ENCODE results near the gene ZWILCH. TPM values are rescaled to one million over a fixed set of nuclear protein-coding genes. Genes with fewer than 3 reads are reported as not detected.

Gene ZWILCH
- total and polyA plus RNA-seq, 9 of the 15 experiments (the other 6 are each of a cell fraction or from before 2014, with no cell fraction given), result 32.8 to 94.2 (median 52.1) TPM

- TF ChIP-seq, protein P1, sequence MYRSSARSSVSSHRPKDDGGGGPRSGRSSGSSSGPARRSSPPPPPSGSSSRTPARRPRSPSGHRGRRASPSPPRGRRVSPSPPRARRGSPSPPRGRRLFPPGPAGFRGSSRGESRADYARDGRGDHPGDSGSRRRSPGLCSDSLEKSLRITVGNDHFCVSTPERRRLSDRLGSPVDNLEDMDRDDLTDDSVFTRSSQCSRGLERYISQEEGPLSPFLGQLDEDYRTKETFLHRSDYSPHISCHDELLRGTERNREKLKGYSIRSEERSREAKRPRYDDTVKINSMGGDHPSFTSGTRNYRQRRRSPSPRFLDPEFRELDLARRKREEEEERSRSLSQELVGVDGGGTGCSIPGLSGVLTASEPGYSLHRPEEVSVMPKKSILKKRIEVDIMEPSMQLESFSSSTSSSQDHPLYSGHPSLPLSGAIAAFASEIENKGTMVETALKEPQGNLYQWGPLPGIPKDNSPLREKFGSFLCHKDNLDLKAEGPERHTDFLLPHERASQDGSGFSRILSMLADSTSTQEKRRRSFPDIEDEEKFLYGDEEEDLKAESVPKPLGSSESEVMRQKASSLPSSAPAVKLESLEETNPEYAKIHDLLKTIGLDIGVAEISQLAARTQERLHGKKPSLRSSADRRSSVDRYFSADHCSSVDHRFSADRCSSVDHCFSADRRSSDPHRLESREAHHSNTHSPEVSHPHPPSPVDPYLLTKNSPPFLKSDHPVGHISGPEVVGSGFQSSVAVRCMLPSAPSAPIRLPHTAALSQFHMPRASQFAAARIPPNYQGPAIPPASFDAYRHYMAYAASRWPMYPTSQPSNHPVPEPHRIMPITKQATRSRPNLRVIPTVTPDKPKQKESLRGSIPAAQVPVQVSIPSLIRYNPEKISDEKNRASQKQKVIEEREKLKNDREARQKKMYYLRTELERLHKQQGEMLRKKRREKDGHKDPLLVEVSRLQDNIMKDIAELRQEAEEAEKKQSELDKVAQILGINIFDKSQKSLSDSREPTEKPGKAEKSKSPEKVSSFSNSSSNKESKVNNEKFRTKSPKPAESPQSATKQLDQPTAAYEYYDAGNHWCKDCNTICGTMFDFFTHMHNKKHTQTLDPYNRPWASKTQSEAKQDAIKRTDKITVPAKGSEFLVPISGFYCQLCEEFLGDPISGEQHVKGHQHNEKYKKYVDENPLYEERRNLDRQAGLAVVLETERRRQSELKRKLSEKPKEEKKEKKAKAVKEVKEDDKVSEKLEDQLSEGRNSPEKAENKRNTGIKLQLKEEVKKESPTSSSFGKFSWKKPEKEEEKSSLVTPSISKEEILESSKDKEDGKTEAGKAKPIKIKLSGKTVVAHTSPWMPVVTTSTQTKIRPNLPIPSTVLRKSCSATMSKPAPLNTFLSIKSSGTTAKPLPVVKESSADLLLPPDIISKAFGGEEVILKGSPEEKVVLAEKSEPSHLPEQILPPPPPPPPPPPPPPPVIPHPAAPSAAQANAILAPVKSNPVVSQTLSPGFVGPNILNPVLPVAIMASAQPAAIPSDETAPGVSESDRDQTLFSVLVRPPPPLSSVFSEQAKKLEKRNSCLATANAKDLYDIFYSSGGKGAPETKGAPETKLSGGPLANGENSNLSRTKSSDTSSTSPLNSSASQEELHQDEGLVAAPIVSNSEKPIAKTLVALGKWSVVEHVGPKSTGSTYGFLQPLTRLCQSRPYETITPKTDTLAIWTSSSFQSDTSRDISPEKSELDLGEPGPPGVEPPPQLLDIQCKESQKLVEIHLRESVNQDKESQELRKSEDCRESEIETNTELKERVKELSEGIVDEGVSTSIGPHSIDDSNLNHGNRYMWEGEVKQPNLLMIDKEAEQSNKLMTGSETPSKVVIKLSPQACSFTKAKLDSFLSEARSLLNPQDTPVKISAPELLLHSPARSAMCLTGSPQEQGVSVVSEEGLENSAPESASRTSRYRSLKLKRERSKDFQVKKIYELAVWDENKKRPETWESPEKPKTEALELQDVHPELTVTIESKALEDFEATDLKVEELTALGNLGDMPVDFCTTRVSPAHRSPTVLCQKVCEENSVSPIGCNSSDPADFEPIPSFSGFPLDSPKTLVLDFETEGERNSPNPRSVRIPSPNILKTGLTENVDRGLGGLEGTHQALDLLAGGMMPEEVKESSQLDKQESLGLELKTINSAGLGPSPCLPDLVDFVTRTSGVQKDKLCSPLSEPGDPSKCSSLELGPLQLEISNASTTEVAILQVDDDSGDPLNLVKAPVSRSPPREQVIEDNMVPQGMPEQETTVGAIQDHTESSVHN (IDR thresholded peaks at IDR 0.05; ENCODE audit: borderline replicate concordance in 1 of 2, low read depth in 1 of 2), result no peak
- TF ChIP-seq YY1 (IDR thresholded peaks at IDR 0.05; ENCODE audit: borderline replicate concordance in 1 of 3, control insufficient read depth in 1 of 3, extremely low read depth in 1 of 3, insufficient read depth in 3 of 3, insufficient read length in 1 of 3, insufficient replicate concordance in 2 of 3, low read depth in 1 of 3, low read length in 2 of 3) (no peak), SNAPC5 (CRISPR knock-in tag; IDR thresholded peaks at IDR 0.05) (no peak), EHMT2 (IDR thresholded peaks at IDR 0.05) (no peak), FOXK2 (conservative IDR thresholded peaks at IDR 0.05 in 1 of 2, IDR thresholded peaks at IDR 0.05 in 1 of 2; ENCODE audit: low read depth in 2 of 2) (no peak), HMG20A (CRISPR knock-in tag; conservative IDR thresholded peaks at IDR 0.05) (no peak)
- TF ChIP-seq, protein P2, sequence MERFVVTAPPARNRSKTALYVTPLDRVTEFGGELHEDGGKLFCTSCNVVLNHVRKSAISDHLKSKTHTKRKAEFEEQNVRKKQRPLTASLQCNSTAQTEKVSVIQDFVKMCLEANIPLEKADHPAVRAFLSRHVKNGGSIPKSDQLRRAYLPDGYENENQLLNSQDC (CRISPR knock-in tag; IDR thresholded peaks at IDR 0.05), result no peak
- TF ChIP-seq, protein P3, sequence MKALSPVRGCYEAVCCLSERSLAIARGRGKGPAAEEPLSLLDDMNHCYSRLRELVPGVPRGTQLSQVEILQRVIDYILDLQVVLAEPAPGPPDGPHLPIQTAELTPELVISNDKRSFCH (CRISPR knock-in tag; IDR thresholded peaks at IDR 0.05), result no peak
- TF ChIP-seq, protein P3 (tag; IDR thresholded peaks at IDR 0.05), result no peak
Observed at GRCh38 chr15:66472176-66472999, 32.7 kb upstream of the ZWILCH start (continued).
